ENCODE results near the gene AK5. TPM values are rescaled to one million over a fixed set of nuclear protein-coding genes. Genes with fewer than 3 reads are reported as not detected.

The AK5 gene
- total RNA-seq, 4 donors from 2014 or later, result not detected

DNA sequence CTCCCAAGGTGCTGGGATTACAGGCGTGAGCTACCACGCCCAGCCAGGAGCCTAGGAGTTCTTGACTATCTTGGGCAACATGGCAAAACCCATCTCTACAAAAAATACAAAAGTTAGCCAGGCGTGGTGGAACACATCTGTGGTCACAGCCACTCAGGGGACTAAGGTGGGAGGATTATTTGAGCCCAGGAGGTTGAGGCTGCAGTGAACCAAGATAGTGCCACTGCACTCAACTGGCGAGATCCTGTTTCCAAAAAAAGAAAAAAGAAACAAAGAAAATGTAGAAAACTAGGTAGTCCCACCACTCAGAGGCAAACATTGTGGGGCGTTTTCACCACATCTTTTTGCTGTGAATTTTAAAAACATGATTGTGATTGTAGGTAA is 259.3 kb downstream of the AK5 start:
- no peak overlapping the region for H3K27ac ChIP-seq
- intact Hi-C loops (cut with DNase I), result no loop called here
- no peaks in the 10 kb centered on the region for H3K27me3 ChIP-seq
- peaks cover 0 to 12% (median 0%) of the 10 kb centered on the region in 3 donors for H3K4me1 ChIP-seq
- no peak overlapping the region for H3K4me3 ChIP-seq
- TF ChIP-seq POLR2A (IDR thresholded peaks at IDR 0.05), result no peak
- TF ChIP-seq, protein P1, sequence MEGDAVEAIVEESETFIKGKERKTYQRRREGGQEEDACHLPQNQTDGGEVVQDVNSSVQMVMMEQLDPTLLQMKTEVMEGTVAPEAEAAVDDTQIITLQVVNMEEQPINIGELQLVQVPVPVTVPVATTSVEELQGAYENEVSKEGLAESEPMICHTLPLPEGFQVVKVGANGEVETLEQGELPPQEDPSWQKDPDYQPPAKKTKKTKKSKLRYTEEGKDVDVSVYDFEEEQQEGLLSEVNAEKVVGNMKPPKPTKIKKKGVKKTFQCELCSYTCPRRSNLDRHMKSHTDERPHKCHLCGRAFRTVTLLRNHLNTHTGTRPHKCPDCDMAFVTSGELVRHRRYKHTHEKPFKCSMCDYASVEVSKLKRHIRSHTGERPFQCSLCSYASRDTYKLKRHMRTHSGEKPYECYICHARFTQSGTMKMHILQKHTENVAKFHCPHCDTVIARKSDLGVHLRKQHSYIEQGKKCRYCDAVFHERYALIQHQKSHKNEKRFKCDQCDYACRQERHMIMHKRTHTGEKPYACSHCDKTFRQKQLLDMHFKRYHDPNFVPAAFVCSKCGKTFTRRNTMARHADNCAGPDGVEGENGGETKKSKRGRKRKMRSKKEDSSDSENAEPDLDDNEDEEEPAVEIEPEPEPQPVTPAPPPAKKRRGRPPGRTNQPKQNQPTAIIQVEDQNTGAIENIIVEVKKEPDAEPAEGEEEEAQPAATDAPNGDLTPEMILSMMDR (IDR thresholded peaks at IDR 0.05), result no peak
- 75 to 83% methylated on average over 2 to 5 of the region's 5 CpGs for WGBS, 2 donors
- DNase-seq, result no peak
- H3K36me3 ChIP-seq, result no peaks in the 10 kb centered on the region
- no peaks in the 10 kb centered on the region for H3K9me3 ChIP-seq

DNA sequence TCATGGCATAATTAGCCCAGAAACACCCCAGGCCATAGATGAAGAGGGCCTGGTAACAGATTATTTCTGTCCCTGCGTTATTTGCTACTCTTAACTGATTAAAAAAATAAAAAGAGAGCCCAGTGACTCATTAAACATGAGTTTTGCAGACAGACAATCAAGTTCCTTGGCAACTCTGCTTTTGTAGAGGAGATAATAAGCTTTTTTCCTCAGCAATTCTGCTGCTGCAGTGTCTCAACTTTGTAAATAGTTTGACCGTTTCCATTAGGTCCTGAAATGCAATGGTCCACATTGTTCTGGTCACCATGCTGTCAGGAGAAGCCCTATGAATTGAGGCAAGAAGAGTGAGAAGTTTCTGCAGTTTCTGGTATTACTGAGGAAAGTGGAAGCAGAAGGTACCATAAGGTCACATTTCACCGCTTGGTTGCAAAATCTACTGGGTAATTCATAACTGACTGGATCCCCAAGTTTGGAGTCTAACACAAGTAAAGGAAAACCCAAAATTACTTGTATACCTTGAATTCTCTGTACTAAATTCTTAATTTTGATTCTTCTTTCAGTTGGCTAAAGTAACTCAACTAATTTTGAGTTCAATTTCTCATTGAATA is 261.1 kb downstream of the AK5 start:
- intact Hi-C loops (cut with DNase I), result no loop called here
- WGBS, 2 donors, result 73 to 74% methylated on average over 3 of the region's 3 CpGs
- Histone ChIP-seq H3K4me1 (peaks cover 0 to 12% (median 0%) of the 10 kb centered on the region in 3 donors), H3K4me3 (no peak overlapping the region), H3K36me3 (no peaks in the 10 kb centered on the region), H3K9me3 (no peaks in the 10 kb centered on the region), H3K27me3 (no peaks in the 10 kb centered on the region), H3K27ac (no peak overlapping the region)
- DNase-seq, result no peak
- TF ChIP-seq, protein P1 (IDR thresholded peaks at IDR 0.05), result no peak
- TF ChIP-seq POLR2A (IDR thresholded peaks at IDR 0.05), result no peak

DNA sequence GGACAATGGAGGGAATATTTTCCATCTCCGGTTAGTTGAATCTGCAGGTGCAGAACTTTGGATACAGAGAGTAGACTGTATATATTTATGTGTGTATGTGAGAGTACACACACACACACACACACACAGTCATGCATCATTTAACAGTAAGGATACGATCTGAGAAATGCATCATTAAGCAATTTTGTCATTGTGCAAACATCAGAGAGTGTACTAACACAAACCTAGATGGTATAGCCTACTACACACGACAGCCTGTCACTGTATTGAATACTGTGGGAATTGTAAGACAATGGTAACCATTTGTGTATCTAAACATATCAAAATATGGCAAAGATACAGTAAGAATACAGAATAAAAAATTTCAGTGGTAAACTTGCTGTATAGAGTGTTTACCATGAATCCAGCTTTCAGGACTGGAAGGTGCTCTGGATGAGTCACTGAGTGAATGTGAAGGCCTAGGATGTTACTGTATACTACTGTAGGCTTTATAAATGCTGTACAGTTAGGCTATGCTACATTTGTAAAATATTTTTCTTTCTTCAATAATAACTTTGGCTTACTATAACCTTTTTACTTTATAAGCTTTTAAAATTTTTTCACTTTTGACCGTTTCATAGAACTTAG is 262.1 kb downstream of the AK5 start:
- WGBS, 2 donors, result 69 to 78% methylated on average over 4 of the region's 4 CpGs
- Histone ChIP-seq H3K27ac (no peak overlapping the region), H3K4me1 (peaks cover 0 to 12% (median 0%) of the 10 kb centered on the region in 3 donors), H3K9me3 (no peaks in the 10 kb centered on the region), H3K36me3 (no peaks in the 10 kb centered on the region), H3K27me3 (no peaks in the 10 kb centered on the region), H3K4me3 (no peak overlapping the region)
- TF ChIP-seq POLR2A (IDR thresholded peaks at IDR 0.05), result no peak
- TF ChIP-seq, protein P1 (IDR thresholded peaks at IDR 0.05), result no peak
- intact Hi-C loops (cut with DNase I), result no loop called here
- no peak for DNase-seq

DNA sequence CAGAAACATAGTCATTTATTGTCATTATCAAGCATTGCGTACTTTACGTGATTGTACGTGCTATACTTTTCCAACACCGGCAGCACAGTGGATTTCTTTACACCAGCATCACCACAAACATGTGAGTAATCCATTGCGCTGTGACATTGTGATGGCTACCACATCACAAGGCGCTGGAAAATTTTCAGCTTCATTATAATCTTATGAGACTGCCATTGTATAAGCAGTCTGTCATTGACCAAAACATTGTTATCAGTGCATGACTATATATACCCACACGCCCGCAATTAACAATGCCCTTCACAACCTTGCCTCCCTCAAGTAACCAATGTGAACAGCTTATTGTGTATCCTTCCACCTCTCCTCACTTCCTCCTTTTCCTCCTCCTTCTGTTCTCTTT is 263.0 kb downstream of the AK5 start:
- Histone ChIP-seq H3K27ac (no peak overlapping the region), H3K9me3 (no peaks in the 10 kb centered on the region), H3K36me3 (no peaks in the 10 kb centered on the region), H3K27me3 (no peaks in the 10 kb centered on the region), H3K4me3 (no peak overlapping the region), H3K4me1 (peaks cover 0 to 3% (median 0%) of the 10 kb centered on the region in 3 donors)
- TF ChIP-seq POLR2A (IDR thresholded peaks at IDR 0.05), result no peak
- WGBS, 2 donors, result 91 to 93% methylated on average over 8 of the region's 8 CpGs
- no peak for DNase-seq
- intact Hi-C loops (cut with DNase I), result no loop called here

DNA sequence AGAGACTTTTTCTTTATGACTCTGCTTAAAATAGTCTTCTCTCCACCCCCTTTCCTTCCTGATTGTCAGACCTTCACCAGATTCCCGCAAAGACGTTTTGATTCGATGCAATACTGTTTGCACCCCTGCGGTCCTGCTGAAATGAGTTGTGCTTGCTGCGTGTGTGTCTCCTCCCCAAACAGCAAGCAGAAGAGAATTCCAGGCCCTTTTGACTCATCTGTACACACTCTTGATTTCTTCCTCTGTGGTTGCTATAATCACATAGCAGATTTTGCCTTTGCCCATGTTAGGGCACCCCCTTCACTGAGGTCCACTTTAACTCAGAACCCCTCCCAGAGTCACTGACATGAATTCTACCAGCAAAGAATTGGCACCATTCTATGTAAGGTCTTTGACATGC is 264.2 kb downstream of the AK5 start:
- intact Hi-C loops (cut with DNase I), result no loop called here
- Histone ChIP-seq H3K27me3 (no peaks in the 10 kb centered on the region), H3K9me3 (no peaks in the 10 kb centered on the region), H3K27ac (no peak overlapping the region), H3K4me3 (no peak overlapping the region), H3K4me1 (no peaks in the 10 kb centered on the region), H3K36me3 (no peaks in the 10 kb centered on the region)
- TF ChIP-seq POLR2A (IDR thresholded peaks at IDR 0.05), result no peak
- DNase-seq, result no peak
- 56 to 73% methylated on average over 5 of the region's 5 CpGs for WGBS, 2 donors

DNA sequence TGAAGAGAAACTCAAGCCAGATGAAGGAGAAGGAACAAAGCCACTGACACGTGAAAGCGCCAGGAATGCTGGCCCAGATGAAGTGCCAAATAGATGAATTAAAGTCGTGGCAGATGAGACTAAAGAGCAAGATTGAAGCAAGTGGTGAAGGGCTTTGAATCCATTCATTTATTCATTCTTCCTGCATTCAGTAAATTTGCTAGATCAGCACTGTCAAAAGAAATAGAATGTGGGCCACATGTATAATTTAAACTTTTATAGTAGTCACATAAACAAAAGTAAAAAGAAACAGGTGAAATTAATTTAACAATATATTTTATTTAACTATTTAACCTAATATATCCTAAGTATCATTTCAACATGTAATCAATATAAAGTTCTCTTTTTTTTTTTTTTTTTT is 265.1 kb downstream of the AK5 start:
- no peaks in the 10 kb centered on the region for H3K27me3 ChIP-seq
- H3K9me3 ChIP-seq, result no peaks in the 10 kb centered on the region
- no peak overlapping the region for H3K4me3 ChIP-seq
- TF ChIP-seq, protein P1 (IDR thresholded peaks at IDR 0.05), result no peak
- TF ChIP-seq POLR2A (IDR thresholded peaks at IDR 0.05), result no peak
- H3K36me3 ChIP-seq, result no peaks in the 10 kb centered on the region
- no peak for DNase-seq
- WGBS, 2 donors, result 74 to 84% methylated on average over 3 of the region's 3 CpGs
- no peak overlapping the region for H3K27ac ChIP-seq
- H3K4me1 ChIP-seq, result no peaks in the 10 kb centered on the region
- intact Hi-C loops (cut with DNase I), result no loop called here
